Midbrain (tissue), 1 donor: ENCODE data around the gene CDH2.

Experiments used
- DNase-seq: peaks from one replicate; lab custom pipeline; 2025; lab: John Stamatoyannopoulos, UW

CDH2 gene

GRCh38 chr18:28127763-28128658, 48.9 kb downstream of the CDH2 start:
- no peak for DNase-seq

DNA sequence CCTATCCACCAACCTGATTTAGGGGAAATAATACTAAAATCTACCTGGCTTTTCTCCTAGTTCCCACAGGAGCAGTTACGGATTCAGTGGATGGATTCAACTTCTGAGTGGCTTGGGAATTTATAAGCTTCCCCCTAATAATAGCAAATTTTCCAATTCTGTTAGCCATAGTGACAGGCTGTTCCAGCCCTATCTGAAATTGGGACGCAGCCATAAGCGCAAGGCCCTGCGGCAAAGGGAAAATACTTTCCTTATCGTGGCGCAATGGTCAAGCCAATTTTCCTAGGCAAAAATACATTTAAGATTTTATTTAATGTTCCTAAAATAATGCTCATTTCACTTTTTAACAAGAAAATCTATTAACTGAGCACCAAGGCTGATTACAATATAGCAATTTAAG, 49.7 kb downstream of the CDH2 start:
- DNase-seq = no peak

DNA sequence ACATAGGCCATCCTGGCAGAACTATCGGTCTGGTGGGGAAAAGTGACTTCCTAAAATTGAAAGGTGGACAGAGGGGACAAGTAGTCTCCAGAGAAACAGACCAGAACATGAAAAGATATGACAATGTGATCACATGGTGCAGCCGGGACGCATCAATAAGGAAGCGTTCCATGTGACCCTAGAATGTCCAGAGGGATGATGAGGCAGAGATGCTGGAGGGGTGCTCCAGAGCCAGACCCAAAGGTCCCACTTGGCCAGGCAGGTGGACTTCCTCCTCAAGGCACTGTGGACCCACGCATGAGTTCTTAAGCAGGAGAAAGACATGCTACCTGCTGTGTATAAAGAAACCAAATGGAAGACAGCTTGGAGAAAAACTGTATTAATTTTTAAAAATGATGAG, 50.2 kb downstream of the CDH2 start:
- no peak for DNase-seq

- no peak for DNase-seq
Measured at GRCh38 chr18:28125051-28125450, 51.9 kb downstream of the CDH2 start.

DNA sequence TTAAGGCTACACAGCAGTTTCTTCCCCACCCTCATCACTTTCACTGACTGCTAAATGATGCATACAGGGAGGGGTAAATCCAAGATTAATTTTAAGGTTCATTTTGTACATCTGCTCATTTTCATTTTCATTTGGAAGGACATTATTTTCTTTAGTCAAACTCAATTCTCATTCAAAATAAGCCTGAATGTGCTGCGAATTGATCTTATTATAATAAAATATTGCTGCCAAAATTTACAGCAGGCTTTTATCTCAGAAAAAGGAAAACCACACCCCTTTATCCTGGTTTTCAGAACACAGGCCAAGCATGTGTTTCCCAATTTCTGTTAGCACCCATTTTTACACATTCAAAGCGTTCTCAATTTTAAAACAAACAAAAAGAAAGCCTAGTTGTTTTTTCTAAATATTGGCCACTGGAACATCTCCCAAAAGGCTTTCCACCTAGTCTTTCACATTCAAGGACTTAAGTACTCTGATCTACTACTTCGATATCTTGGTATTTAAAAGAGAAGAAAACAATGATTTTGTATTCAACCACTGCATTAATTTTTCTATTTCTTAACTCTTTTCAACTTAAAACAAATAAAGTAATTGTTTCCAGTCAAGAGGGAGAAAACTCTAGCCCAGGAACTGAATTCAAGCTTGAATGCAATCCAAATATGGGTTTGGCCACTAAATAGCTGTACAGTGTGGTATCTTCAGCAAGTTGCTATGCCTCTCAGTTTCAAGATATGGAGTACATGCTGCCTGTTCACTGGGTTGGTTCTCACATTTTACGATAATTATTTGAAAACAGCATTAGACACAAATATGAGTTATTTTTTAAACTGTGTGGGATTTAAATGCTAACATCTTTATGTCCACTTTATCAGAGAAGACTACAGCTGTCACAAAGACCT, 52.5 kb downstream of the CDH2 start:
- no peak for DNase-seq

- DNase-seq = peak; percentile 17
Measured at GRCh38 chr18:28123401-28124030, 53.4 kb downstream of the CDH2 start.

- DNase-seq = no peak
Measured at GRCh38 chr18:28120828-28121515, 56.0 kb downstream of the CDH2 start.

DNA sequence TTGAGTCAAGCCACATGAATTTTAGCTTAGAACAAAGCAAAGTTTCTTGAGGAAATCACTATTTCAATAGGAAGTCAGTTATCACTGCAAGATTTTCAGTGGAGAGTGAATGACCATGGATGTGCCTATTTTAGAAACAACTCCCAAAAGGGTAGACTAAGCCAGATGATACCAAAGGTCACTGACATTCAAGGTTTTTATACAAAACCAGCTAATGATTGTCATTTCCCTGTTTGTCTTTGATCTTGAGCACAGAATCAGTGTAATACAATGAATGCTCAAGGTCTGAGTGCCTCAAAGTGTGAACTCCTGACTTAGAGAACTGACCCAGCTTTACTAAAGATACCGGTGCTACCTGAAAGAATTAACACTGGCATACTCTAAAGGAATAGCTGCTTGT, 60.5 kb downstream of the CDH2 start:
- no peak for DNase-seq

- no peak for DNase-seq
Measured at GRCh38 chr18:28115149-28115550, 61.8 kb downstream of the CDH2 start.

DNA sequence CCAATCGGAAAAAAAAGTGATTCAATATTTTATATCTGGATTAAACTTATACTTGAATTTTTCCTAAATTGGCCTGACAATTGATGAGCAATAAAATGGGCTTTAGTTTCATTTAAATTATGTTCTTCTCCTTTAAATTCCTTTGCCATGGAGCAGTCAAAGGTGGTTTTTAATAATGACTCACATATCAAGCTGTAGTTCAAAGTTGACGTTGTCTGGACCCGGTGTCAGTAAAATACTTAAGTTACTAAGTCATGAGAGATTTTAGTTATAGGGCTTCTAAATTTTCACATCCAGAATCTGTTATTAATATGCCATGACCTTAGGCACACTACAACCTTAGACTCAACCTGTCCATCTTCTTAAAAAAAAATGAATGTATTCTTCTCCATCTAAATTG, 62.5 kb downstream of the CDH2 start:
- DNase-seq = no peak

DNA sequence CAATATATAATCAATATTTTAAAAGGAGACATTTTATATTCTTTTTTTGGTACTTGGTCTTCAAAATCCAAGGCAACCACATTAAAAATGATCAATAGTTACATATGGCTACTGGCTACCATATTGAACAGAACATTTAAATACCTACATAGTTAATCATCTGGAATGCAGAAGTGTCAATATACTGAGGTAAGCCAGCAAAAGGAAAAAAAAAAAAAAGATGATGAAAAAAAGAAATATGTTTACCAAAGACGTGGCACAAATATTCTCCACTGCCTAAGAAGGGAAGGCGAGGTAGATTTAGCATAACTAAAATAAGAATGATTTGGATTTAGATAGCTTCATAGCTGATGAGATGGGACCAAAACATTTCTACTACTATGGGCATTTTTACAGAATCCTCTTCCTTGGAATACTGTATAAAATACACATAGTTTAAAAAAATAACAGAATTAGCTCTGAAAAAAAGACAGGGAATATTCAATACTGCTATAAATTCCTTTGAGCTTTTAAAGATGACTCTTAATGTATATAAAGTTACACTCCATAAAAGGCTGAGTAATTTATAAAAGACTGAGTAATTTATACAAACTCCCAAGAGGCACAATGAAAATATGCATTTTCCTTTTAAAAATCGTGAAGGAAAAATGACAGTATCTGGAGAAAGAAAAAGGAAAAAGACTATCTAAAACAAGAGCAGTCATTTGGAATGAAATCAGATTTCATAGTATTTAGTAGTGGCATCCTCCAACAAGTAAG, 63.5 kb downstream of the CDH2 start:
- no peak for DNase-seq

DNA sequence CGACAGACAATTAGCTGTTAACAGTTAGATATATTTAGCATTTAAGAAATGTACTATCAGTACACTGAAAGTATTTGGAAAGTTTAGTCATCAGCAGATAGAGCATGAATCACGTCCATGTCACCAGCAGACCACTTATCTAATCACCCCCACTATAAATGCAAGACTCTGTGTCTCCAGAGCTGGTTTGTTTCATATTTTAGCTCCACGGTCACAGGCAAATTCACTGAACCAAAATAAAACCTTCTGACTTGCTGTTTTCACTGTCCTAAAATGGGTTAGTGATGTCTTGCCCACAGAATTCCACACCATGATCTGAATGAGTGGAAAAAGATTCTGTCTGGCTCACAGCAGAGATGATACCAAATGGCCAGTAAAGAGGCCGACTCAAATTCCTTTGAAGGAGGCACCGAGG, 64.9 kb downstream of the CDH2 start:
- DNase-seq = no peak

DNA sequence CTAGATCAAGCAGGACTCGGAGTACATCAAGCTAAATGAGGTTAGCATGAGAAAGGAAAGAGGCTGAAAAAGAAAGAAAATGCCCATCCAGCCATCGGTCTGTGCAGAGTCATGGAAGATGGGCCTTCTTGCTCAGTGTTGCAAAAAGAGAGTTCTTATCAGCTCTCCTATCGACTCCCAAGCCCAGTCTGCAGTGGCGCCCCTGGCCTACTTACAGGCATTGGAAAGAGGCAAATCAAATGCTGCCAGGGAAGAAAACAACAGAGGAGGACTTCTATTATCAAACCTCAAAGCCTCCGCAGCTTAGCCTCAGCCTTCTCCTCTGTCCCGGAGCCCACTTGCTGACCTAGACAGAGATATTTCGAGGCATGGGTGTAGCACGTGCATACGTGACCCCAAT, 66.0 kb downstream of the CDH2 start:
- no peak for DNase-seq

GRCh38 chr18:28109781-28110560, 67.0 kb downstream of the CDH2 start:
- no peak for DNase-seq

DNA sequence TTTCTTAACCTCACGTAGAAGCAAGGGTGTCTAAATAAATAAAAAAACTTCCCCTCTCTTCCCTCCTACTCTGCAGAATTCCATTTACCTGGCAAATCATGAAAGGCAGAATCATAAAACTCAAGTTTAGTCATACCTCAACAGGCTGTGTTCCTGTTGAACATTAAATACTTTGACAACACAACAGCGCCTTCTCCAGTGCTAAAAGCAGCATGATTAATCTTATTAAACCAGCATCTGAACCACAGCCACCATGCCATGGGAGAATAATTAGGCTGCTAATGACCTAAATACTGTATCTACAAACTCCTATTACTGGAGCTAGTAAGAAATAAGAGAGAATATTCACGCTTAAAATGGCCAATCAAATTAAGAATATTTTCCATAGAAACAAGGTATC, 68.1 kb downstream of the CDH2 start:
- DNase-seq = no peak

GRCh38 chr18:28108254-28108653, 68.7 kb downstream of the CDH2 start:
- DNase-seq = no peak

GRCh38 chr18:28099237-28099636, 77.7 kb downstream of the CDH2 start:
- no peak for DNase-seq

- no peak for DNase-seq
Measured at GRCh38 chr18:28095631-28096030, 81.3 kb downstream of the CDH2 start.

- no peak for DNase-seq
Measured at GRCh38 chr18:28095041-28095440, 81.9 kb downstream of the CDH2 start.

GRCh38 chr18:28091197-28091596, 85.7 kb downstream of the CDH2 start:
- DNase-seq = no peak
